ENCODE results near the gene CAPN2.

The CAPN2 gene

GRCh38 chr1:223670458-223671159 is 41.7 kb upstream of the CAPN2 start:
- TF ChIP-seq, protein P1, sequence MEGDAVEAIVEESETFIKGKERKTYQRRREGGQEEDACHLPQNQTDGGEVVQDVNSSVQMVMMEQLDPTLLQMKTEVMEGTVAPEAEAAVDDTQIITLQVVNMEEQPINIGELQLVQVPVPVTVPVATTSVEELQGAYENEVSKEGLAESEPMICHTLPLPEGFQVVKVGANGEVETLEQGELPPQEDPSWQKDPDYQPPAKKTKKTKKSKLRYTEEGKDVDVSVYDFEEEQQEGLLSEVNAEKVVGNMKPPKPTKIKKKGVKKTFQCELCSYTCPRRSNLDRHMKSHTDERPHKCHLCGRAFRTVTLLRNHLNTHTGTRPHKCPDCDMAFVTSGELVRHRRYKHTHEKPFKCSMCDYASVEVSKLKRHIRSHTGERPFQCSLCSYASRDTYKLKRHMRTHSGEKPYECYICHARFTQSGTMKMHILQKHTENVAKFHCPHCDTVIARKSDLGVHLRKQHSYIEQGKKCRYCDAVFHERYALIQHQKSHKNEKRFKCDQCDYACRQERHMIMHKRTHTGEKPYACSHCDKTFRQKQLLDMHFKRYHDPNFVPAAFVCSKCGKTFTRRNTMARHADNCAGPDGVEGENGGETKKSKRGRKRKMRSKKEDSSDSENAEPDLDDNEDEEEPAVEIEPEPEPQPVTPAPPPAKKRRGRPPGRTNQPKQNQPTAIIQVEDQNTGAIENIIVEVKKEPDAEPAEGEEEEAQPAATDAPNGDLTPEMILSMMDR (IDR thresholded peaks at IDR 0.05; ENCODE audit: insufficient read depth, low read depth, low read length, missing control alignments): peak; percentile 53
- DNase-seq (ENCODE audit: low read depth): peak; percentile 63
- H3K4me3 ChIP-seq (ENCODE audit: low read length): no peak overlapping the region

DNA sequence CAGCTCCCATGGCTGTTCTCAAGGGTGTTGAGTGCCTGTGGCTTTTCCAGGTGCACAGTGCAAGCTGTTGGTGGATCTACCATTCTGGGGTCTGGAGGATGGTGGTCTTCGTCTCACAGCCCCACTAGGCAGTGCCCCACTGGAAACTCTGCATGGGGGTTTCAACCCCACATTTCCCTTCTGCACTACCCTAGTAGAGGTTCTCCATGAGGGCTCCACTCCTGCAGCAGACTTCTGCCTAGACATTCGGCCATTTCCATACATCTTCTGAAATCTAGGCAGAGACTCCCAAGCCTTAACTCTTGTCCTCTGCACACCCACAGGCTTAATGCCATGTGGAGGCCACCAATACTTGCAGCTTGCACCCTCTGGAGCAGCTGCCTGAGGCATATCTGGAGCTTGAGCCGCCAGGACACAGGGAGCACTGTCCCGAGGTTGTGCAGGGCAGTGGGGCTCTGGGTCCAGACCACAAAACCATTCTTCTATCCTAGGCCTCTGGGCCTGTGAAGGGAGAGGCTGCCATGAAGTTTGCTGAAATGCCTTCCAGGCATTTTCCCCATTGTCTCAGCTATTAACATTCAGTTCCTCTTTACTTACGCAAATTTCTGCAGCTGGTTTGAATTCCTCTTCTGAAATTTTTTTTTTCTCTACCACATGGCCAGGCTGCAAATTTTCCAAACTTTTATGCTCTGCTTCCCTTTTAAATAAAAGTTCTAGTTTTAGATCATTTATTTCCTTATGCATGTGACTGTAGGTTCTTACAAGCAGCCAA is 38.0 kb upstream of the CAPN2 start:
- no peak for DNase-seq (ENCODE audit: low read depth)
- no peak overlapping the region for H3K4me3 ChIP-seq (ENCODE audit: low read length)
- TF ChIP-seq, protein P1 (IDR thresholded peaks at IDR 0.05; ENCODE audit: insufficient read depth, low read depth, low read length, missing control alignments): no peak

GRCh38 chr1:223678841-223679240 is 33.5 kb upstream of the CAPN2 start:
- peak; percentile 33 for DNase-seq (ENCODE audit: low read depth)
- H3K4me3 ChIP-seq (ENCODE audit: low read length): no peak overlapping the region
- TF ChIP-seq, protein P1 (IDR thresholded peaks at IDR 0.05; ENCODE audit: insufficient read depth, low read depth, low read length, missing control alignments): no peak

DNA sequence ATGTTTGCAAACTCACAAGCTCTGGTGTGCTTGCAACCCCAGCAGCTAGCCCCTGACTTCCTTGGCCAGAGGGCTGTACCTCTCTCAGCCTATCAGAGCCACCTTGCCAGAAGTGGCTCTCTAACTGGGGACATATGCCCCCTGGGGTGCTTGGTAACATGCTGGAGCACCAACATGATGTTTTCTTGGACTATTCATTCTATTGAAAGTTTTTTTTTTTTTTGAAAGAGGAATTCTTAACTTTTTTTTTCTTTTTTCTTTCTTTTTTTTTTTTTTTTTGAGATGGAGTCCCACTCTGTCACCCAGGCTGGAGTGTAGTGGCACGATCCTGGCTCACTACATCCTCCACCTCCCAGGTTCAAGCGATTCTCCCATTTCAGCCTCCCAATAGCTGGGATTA is 32.2 kb upstream of the CAPN2 start:
- TF ChIP-seq, protein P1 (IDR thresholded peaks at IDR 0.05; ENCODE audit: insufficient read depth, low read depth, low read length, missing control alignments): no peak
- no peak overlapping the region for H3K4me3 ChIP-seq (ENCODE audit: low read length)
- DNase-seq (ENCODE audit: low read depth): no peak

- DNase-seq (ENCODE audit: low read depth): peak; percentile 33
- no peak overlapping the region for H3K4me3 ChIP-seq (ENCODE audit: low read length)
- TF ChIP-seq, protein P1 (IDR thresholded peaks at IDR 0.05; ENCODE audit: insufficient read depth, low read depth, low read length, missing control alignments): no peak
Observed at GRCh38 chr1:223682502-223682901, 29.8 kb upstream of the CAPN2 start.

DNA sequence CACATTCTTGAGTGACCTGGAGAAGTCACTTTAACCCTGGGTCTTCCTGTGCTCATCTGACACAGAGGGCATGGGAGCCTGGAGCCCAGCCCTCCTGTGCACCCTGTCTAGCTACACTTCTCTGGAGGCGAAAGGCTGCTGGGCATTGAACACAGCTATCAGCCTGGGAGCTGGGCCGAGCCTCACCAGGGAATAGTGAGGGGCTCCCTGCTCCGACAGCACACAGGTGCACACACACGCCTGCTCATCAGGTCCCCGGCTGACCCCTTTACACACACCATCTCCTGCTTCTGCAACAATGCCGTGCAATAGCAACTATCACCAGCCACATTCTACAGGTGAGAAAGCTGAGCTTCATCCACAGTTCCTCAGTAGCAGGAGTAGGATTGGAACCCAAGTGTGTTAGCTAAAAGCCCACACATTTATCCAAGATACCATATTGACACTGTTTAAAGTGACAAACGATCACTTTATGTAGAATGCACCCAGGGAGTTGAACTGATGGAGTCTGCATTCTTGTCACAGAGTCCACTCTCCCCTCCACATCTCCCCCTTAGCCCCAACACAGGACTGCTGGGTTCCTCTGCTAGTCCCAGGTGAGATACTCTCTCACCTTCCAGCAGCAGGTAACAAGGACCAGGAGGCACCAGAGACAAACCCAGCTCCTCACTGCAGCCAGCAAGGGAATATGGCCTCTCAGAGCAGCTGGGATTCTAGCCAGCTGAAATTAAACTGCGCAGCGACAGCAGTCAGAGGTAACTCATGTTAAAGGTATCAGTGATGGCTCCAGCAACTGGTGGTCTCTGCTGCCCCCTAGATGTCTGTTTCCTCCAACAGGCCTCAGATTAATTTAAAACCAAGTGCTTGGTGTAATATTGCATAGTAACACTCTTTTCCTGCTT is 28.5 kb upstream of the CAPN2 start:
- DNase-seq (ENCODE audit: low read depth): peak; percentile 71
- no peak overlapping the region for H3K4me3 ChIP-seq (ENCODE audit: low read length)
- TF ChIP-seq, protein P1 (IDR thresholded peaks at IDR 0.05; ENCODE audit: insufficient read depth, low read depth, low read length, missing control alignments): peak; percentile 69

Data from epithelial cell of esophagus (primary cell).